A549 (cell line): Measurements from ENCODE around the gene HMHB1.

ENCODE experiments used
- CBX2 ChIP-seq: fragments of 200-600 bp; sonication (generic); IDR thresholded peaks from 2 replicates; pipeline ENCODE4 v1.6.1; 2016; ENCODE audit warnings: low read depth, mild to moderate bottlenecking, borderline replicate concordance
- CEBPB ChIP-seq, 2 experiments: fragments of >200 bp in 1 of 2; sonication (Bioruptor Twin) in 1 of 2; formaldehyde crosslinking in 1 of 2; IDR thresholded peaks; 2 replicates each; pipeline ENCODE4 v1.6.1; 2012 to 2016
- CHD4 ChIP-seq: fragments of 200-600 bp; sonication (generic); IDR thresholded peaks from 2 replicates; pipeline ENCODE4 v1.6.1; 2016; ENCODE audit warnings: antibody characterized with exemption, mild to moderate bottlenecking, borderline replicate concordance
- JUNB ChIP-seq: fragments of >200 bp; sonication (Bioruptor Twin); formaldehyde crosslinking; IDR thresholded peaks from 2 replicates; pipeline ENCODE4 v1.6.1; 2016
- MAX ChIP-seq: IDR thresholded peaks from 2 replicates; pipeline ENCODE4 v1.6.1; 2012
- MAZ ChIP-seq: fragments of 150-350 bp; IDR thresholded peaks from 2 replicates; pipeline ENCODE4 v1.6.1; 2014; ENCODE audit warnings: antibody characterized with exemption, low read depth, low read length, borderline replicate concordance
- MYC ChIP-seq: IDR thresholded peaks from 2 replicates; pipeline ENCODE4 v1.6.1; 2012; ENCODE audit warnings: mild to moderate bottlenecking, inconsistent platforms, low read length, improper control_type of control experiment, borderline replicate concordance
- POLR2A ChIP-seq: IDR thresholded peaks from 2 replicates; pipeline ENCODE4 v1.6.1; 2012; ENCODE audit warnings: mild to moderate bottlenecking, low read length
- RAD21 ChIP-seq, 2 experiments: fragments of >200 bp in 1 of 2; sonication (Bioruptor Twin) in 1 of 2; formaldehyde crosslinking in 1 of 2; IDR thresholded peaks in 1 of 2; conservative IDR thresholded peaks in 1 of 2; 2 replicates in 1 of 2; 3 replicates in 1 of 2; pipeline ENCODE4 v1.6.1; 2012 to 2018; ENCODE audit warnings: inconsistent platforms in 1 of 2
- SREBF2 ChIP-seq: fragments of 450-650 bp; IDR thresholded peaks from 2 replicates; pipeline ENCODE4 v1.6.1; 2014; ENCODE audit warnings: mild to moderate bottlenecking, moderate library complexity
- TF ChIP-seq, protein P1 (sequence below): fragments of >200 bp; sonication (Bioruptor Twin); formaldehyde crosslinking; IDR thresholded peaks from 3 replicates; pipeline ENCODE4 v1.5.1; 2016
- TF ChIP-seq, protein P2 (sequence below): fragments of 200-600 bp; sonication (generic); IDR thresholded peaks from 2 replicates; pipeline ENCODE4 v1.6.1; 2016; ENCODE audit warnings: antibody characterized with exemption, mild to moderate bottlenecking, moderate library complexity

GRCh38 chr5:143820451-143820850, 8.5 kb downstream of the HMHB1 start:
- TF ChIP-seq, protein P1, sequence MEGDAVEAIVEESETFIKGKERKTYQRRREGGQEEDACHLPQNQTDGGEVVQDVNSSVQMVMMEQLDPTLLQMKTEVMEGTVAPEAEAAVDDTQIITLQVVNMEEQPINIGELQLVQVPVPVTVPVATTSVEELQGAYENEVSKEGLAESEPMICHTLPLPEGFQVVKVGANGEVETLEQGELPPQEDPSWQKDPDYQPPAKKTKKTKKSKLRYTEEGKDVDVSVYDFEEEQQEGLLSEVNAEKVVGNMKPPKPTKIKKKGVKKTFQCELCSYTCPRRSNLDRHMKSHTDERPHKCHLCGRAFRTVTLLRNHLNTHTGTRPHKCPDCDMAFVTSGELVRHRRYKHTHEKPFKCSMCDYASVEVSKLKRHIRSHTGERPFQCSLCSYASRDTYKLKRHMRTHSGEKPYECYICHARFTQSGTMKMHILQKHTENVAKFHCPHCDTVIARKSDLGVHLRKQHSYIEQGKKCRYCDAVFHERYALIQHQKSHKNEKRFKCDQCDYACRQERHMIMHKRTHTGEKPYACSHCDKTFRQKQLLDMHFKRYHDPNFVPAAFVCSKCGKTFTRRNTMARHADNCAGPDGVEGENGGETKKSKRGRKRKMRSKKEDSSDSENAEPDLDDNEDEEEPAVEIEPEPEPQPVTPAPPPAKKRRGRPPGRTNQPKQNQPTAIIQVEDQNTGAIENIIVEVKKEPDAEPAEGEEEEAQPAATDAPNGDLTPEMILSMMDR, result no peak
- no peak for TF ChIP-seq SREBF2
- no peak for TF ChIP-seq CBX2
- TF ChIP-seq, protein P2, sequence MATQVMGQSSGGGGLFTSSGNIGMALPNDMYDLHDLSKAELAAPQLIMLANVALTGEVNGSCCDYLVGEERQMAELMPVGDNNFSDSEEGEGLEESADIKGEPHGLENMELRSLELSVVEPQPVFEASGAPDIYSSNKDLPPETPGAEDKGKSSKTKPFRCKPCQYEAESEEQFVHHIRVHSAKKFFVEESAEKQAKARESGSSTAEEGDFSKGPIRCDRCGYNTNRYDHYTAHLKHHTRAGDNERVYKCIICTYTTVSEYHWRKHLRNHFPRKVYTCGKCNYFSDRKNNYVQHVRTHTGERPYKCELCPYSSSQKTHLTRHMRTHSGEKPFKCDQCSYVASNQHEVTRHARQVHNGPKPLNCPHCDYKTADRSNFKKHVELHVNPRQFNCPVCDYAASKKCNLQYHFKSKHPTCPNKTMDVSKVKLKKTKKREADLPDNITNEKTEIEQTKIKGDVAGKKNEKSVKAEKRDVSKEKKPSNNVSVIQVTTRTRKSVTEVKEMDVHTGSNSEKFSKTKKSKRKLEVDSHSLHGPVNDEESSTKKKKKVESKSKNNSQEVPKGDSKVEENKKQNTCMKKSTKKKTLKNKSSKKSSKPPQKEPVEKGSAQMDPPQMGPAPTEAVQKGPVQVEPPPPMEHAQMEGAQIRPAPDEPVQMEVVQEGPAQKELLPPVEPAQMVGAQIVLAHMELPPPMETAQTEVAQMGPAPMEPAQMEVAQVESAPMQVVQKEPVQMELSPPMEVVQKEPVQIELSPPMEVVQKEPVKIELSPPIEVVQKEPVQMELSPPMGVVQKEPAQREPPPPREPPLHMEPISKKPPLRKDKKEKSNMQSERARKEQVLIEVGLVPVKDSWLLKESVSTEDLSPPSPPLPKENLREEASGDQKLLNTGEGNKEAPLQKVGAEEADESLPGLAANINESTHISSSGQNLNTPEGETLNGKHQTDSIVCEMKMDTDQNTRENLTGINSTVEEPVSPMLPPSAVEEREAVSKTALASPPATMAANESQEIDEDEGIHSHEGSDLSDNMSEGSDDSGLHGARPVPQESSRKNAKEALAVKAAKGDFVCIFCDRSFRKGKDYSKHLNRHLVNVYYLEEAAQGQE, result no peak
- TF ChIP-seq MAX, result no peak
- TF ChIP-seq MAZ, result no peak
- no peak for TF ChIP-seq JUNB
- TF ChIP-seq CHD4, result no peak
- TF ChIP-seq POLR2A, result no peak
- TF ChIP-seq CEBPB (IDR thresholded peaks at IDR 0.05), result no peak
- no peak for TF ChIP-seq RAD21 (conservative IDR thresholded peaks at IDR 0.05 in 1 of 2, IDR thresholded peaks at IDR 0.05 in 1 of 2)
- no peak for TF ChIP-seq MYC
